HCT116 (cell line): Measurements from ENCODE around the gene NABP1. TPM values are rescaled to one million over a fixed set of nuclear protein-coding genes. Genes with fewer than 3 reads are reported as not detected.

ENCODE experiments used
- ATAC-seq: fragments of 200-7000 bp; cut with Tn5 transposase; 2 replicates; pipeline ENCODE4 v1.9.1; 2020; ENCODE audit warnings: mild to moderate bottlenecking, moderate library complexity
- BruUV-seq: library from RNA; stranded (reverse); fragments of 400-500 nt; replicated peaks from 2 replicates; lab custom pipeline; 2021; lab: Mats Ljungman, UMichigan
- CTCF ChIA-PET: fragments of 300-600 bp; sonication (Branson Sonifier 250); formaldehyde crosslinking; loops from one replicate; lab custom pipeline; 2021; ENCODE audit warnings: antibody characterized with exemption; lab: Charles Lee
- POLR2A ChIA-PET: fragments of 300-600, 350-600 bp; sonication (Branson Sonifier 250); formaldehyde crosslinking; loops from one replicate; lab custom pipeline; 2021; ENCODE audit warnings: antibody characterized with exemption; lab: Charles Lee
- RAD21 ChIA-PET, 2 experiments: fragments of 300-600 bp; sonication (Branson Sonifier 250); formaldehyde crosslinking; loops; one replicate each; lab custom pipeline; 2023; ENCODE audit warnings: low total read pairs in 2 of 2; ENCODE audit not compliant: uncharacterized antibody in 2 of 2, unreplicated experiment in 2 of 2, low non-redundant PET in 1 of 2; lab: Charles Lee
- DNase-seq: peaks from one replicate; pipeline ENCODE4 v3.0.0-alpha.2; 2010; ENCODE audit warnings: low read depth, low spot score
- H2AFZ ChIP-seq: fragments of 200-600 bp; shearing (Covaris generic), sonication (generic); 2 replicates; pipeline ENCODE4 v1.6.1; 2017; ENCODE audit warnings: low read depth, mixed run types, mixed read lengths, antibody characterized with exemption, low read length; ENCODE audit not compliant: poor library complexity, severe bottlenecking
- H3K27ac ChIP-seq: 2 replicates; pipeline ENCODE4 v1.5.1; 2012; ENCODE audit warnings: low read depth, low read length
- H3K27me3 ChIP-seq: fragments of 200-600 bp; sonication (generic); 2 replicates; pipeline ENCODE4 v1.6.1; 2016; ENCODE audit warnings: mixed run types, low read length, mixed read lengths; ENCODE audit not compliant: insufficient read depth
- H3K36me3 ChIP-seq, 2 experiments: fragments of 200-500 bp in 1 of 2; fragments of 200-600 bp in 1 of 2; sonication (Bioruptor generic) in 1 of 2; sonication (generic) in 1 of 2; 2 replicates each; pipeline versions ENCODE4 v1.5.1 to v1.6.1; 2014 to 2016; ENCODE audit warnings: low read length in 2 of 2, inconsistent platforms in 1 of 2, mixed read lengths in 1 of 2, mixed run types in 1 of 2; ENCODE audit not compliant: insufficient read depth in 2 of 2, control insufficient read depth in 1 of 2
- H3K4me1 ChIP-seq, 2 experiments: fragments of 200-600 bp in 1 of 2; sonication (generic) in 1 of 2; 2 replicates each; pipeline versions ENCODE4 v1.5.1 to v1.6.1; 2012 to 2017; ENCODE audit warnings: low read length in 2 of 2, inconsistent platforms in 1 of 2, mild to moderate bottlenecking in 1 of 2, mixed read lengths in 1 of 2, mixed run types in 1 of 2, moderate library complexity in 1 of 2; ENCODE audit not compliant: insufficient read depth in 2 of 2, control insufficient read depth in 1 of 2
- H3K4me2 ChIP-seq: fragments of 200-600 bp; sonication (generic); 2 replicates; pipeline ENCODE4 v1.6.1; 2017; ENCODE audit warnings: mixed run types, low read length, mixed read lengths
- H3K4me3 ChIP-seq, 2 experiments: fragments of 200-600 bp in 1 of 2; sonication (generic) in 1 of 2; replicated peaks in 1 of 2; 2 replicates each; pipeline ENCODE4 v1.5.1; 2011 to 2016; ENCODE audit warnings: low read length in 2 of 2, control low read depth in 1 of 2, low read depth in 1 of 2, mild to moderate bottlenecking in 1 of 2, mixed read lengths in 1 of 2, mixed run types in 1 of 2
- H3K79me2 ChIP-seq: fragments of 200-600 bp; sonication (generic); 2 replicates; pipeline ENCODE4 v1.6.1; 2017; ENCODE audit warnings: mild to moderate bottlenecking, mixed run types, low read length, moderate library complexity, mixed read lengths; ENCODE audit not compliant: insufficient read depth
- H3K9ac ChIP-seq: fragments of 200-600 bp; sonication (generic); 2 replicates; pipeline ENCODE4 v1.6.1; 2016; ENCODE audit warnings: low read length, mixed read lengths
- H3K9me2 ChIP-seq: fragments of 200-600 bp; sonication (generic), shearing (Covaris generic); 2 replicates; pipeline ENCODE4 v1.6.1; 2017; ENCODE audit warnings: mixed run types, mild to moderate bottlenecking, moderate library complexity; ENCODE audit not compliant: insufficient read depth
- H3K9me3 ChIP-seq, 2 experiments: fragments of 200-500 bp in 1 of 2; fragments of 200-600 bp in 1 of 2; sonication (Bioruptor generic) in 1 of 2; sonication (generic) in 1 of 2; 2 replicates each; pipeline ENCODE4 v1.6.1; 2014 to 2017; ENCODE audit warnings: low read length in 2 of 2, mixed read lengths in 2 of 2, inconsistent platforms in 1 of 2, low read depth in 1 of 2, mild to moderate bottlenecking in 1 of 2, mixed run types in 1 of 2, moderate library complexity in 1 of 2; ENCODE audit not compliant: control insufficient read depth in 1 of 2, insufficient read depth in 1 of 2
- H4K20me1 ChIP-seq: fragments of 200-600 bp; sonication (generic), shearing (Covaris generic); 2 replicates; pipeline ENCODE4 v1.6.1; 2017; ENCODE audit warnings: mixed run types, mild to moderate bottlenecking, moderate library complexity; ENCODE audit not compliant: insufficient read depth
- EGR1 ChIP-seq: IDR thresholded peaks from 2 replicates; pipeline ENCODE4 v1.6.1; 2012; ENCODE audit warnings: low read depth
- JUND ChIP-seq: IDR thresholded peaks from 2 replicates; pipeline ENCODE4 v1.6.1; 2012
- POLR2A ChIP-seq: IDR thresholded peaks from 2 replicates; pipeline ENCODE4 v1.7.0; 2011; ENCODE audit warnings: borderline replicate concordance; ENCODE audit not compliant: insufficient read depth, insufficient read length; ENCODE audit errors: extremely low read depth
- YY1 ChIP-seq: IDR thresholded peaks from 2 replicates; pipeline ENCODE4 v1.6.1; 2011; ENCODE audit warnings: low read length, low read depth, moderate library complexity, mild to moderate bottlenecking; ENCODE audit not compliant: insufficient replicate concordance; ENCODE audit errors: extremely low read depth
- intact Hi-C: fragments of 100-400 bp; cut with micrococcal nuclease; formaldehyde crosslinking; loops from 2 replicates; pipeline ENCODE4 v1.10.0; 2022
- total RNA-seq: library from RNA; stranded (reverse); gene quantifications from one replicate; pipeline ENCODE4 v1.2.1, GENCODE V29; 2021; ENCODE audit not compliant: unreplicated experiment
- TF ChIP-seq, protein P1 (sequence below): IDR thresholded peaks from 2 replicates; pipeline ENCODE4 v1.6.1; 2012

The NABP1 gene
- total RNA-seq, 1 experiment from 2014 or later: 39.3 TPM

DNA sequence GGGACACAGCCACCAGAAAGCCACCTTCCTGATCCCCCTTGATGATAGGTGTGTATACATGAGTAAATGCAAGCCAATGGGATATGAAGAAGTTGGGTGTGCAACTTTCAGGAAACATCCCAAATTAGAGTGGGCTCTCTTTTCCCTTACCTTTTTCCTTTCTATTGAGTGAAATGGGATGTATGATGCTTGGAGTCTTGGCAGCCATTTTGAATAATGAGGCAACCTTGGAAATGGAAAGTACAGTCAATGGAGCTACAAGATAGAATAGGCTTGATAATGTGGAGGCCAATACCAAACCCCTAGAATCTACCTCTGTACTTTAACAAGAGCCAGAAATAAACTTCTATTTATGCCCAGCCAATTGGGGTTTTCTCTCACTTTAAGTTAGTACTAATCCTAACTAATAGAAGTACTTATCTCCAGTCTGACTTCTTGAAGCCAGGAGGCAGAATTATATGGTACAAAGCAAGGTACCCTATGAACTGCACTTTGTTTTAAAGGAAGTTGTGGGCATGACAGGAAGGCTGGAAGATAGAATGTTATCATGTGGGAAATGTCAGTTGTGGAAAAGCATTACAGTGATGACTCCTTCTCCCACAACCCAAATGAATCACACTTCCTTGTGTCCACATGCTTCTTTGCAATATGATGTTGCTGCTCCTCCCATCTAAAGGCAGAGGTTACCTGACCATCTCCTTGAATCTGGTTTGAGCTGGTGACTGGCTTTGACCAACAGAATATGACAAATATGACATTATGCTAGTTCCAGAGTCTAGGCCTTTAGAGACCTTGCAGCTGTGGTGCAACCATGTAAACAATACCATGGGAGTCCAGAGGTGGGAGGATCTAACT lies 12.9 kb upstream of the NABP1 start:
- no peaks in the 10 kb centered on the region for H4K20me1 ChIP-seq
- H3K9me3 ChIP-seq: no peaks in the 10 kb centered on the region
- H3K27me3 ChIP-seq: no peaks in the 10 kb centered on the region
- intact Hi-C loops: no loop called here
- DNase-seq: no peak
- H3K4me2 ChIP-seq: no peak overlapping the region
- H3K27ac ChIP-seq: no peak overlapping the region
- ChIA-PET CTCF (no interaction called here), POLR2A (interaction anchor here (5.4 kb wide), 1 partner anchor 12 kb away, joined by 35 read pairs; the partner anchor contains the start of gene NABP1), RAD21 (no interaction called here)
- H2AFZ ChIP-seq: peak overlapping the region; percentile 57
- no peaks in the 10 kb centered on the region for H3K79me2 ChIP-seq
- ATAC-seq: no peak
- H3K9me2 ChIP-seq: no peaks in the 10 kb centered on the region
- TF ChIP-seq YY1: peak; percentile 68
- TF ChIP-seq, protein P1, sequence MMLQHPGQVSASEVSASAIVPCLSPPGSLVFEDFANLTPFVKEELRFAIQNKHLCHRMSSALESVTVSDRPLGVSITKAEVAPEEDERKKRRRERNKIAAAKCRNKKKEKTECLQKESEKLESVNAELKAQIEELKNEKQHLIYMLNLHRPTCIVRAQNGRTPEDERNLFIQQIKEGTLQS: no peak
- H3K9ac ChIP-seq: no peak overlapping the region
- H3K36me3 ChIP-seq: no peaks in the 10 kb centered on the region
- no TSS peak for BruUV-seq
- no peak overlapping the region for H3K4me3 ChIP-seq
- peaks cover 0 to 4% of the 10 kb centered on the region in 2 experiments; a peak in 1 of 4 replicates for H3K4me1 ChIP-seq

DNA sequence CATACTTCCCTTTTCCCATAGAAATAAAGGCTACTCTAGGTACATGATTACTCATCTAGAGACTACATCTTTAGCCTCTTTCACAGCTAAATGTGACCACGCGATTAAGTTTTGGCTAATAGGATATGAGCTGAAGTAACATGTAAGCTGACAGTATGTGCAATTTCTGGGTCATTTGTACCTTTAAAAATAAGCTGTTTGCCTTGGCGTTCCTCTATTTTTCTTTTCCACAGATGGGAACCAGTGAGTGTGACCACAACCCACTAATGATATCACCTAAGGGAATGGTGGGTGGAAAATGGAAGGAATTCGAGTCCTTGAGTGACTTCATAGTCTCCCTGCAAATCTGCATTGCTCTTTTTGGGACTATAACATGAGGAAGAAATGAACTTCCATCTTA lies 11.7 kb upstream of the NABP1 start:
- RAD21 ChIA-PET: no interaction called here
- DNase-seq (no peak), ATAC-seq (no peak)
- POLR2A ChIA-PET: interaction anchor here (5.4 kb wide), 1 partner anchor 11 kb away, joined by 35 read pairs; the partner anchor contains the start of gene NABP1
- no peaks in the 10 kb centered on the region for H3K27me3 ChIP-seq
- H2AFZ ChIP-seq: peak overlapping the region; percentile 9
- TF ChIP-seq, protein P1: no peak
- no peak for TF ChIP-seq JUND
- TF ChIP-seq EGR1: no peak
- no peak for TF ChIP-seq POLR2A
- CTCF ChIA-PET: no interaction called here
- H3K9me2 ChIP-seq: no peaks in the 10 kb centered on the region
- no peak overlapping the region for H3K4me2 ChIP-seq
- peaks cover 0 to 4% of the 10 kb centered on the region in 2 experiments; a peak in 1 of 4 replicates for H3K4me1 ChIP-seq
- intact Hi-C loops: no loop called here
- no peak overlapping the region for H3K9ac ChIP-seq
- H3K9me3 ChIP-seq: no peaks in the 10 kb centered on the region
- no peak overlapping the region for H3K27ac ChIP-seq
- H3K79me2 ChIP-seq: no peaks in the 10 kb centered on the region
- no peaks in the 10 kb centered on the region for H4K20me1 ChIP-seq
- H3K36me3 ChIP-seq: no peaks in the 10 kb centered on the region
- no TSS peak for BruUV-seq
- no peak overlapping the region for H3K4me3 ChIP-seq
